ENCODE results near the gene SNX2. TPM values are rescaled to one million over a fixed set of nuclear protein-coding genes. Genes with fewer than 3 reads are reported as not detected.

The SNX2 gene
- total and polyA plus RNA-seq, 4 donors, result 30.9 to 102 (median 72.0) TPM

- ATAC-seq (ENCODE audit: insufficient read depth, low FRiP score) (no peak), DNase-seq (no peak)
- Histone ChIP-seq H3K4me1 (ENCODE audit: control insufficient read depth in 5 of 5, insufficient read depth in 5 of 5, low read length in 5 of 5) (no peaks in the 10 kb centered on the region), H3K4me3 (no peak overlapping the region), H3K36me3 (ENCODE audit: control insufficient read depth in 4 of 4, insufficient read depth in 4 of 4, low read length in 4 of 4) (no peaks in the 10 kb centered on the region), H3K9me3 (ENCODE audit: control insufficient read depth in 4 of 4, insufficient read depth in 3 of 4, low read length in 3 of 4) (peaks cover 0 to 4% (median 0%) of the 10 kb centered on the region in 4 donors), H3K27ac (ENCODE audit: low read depth in 1 of 2, low read length in 1 of 2) (no peak overlapping the region), H3K9ac (ENCODE audit: insufficient read depth in 1 of 2, low read length in 2 of 2) (no peak overlapping the region), H3K27me3 (ENCODE audit: control insufficient read depth in 3 of 3, insufficient read depth in 3 of 3, low read length in 2 of 3) (no peaks in the 10 kb centered on the region)
- TF ChIP-seq, protein P1, sequence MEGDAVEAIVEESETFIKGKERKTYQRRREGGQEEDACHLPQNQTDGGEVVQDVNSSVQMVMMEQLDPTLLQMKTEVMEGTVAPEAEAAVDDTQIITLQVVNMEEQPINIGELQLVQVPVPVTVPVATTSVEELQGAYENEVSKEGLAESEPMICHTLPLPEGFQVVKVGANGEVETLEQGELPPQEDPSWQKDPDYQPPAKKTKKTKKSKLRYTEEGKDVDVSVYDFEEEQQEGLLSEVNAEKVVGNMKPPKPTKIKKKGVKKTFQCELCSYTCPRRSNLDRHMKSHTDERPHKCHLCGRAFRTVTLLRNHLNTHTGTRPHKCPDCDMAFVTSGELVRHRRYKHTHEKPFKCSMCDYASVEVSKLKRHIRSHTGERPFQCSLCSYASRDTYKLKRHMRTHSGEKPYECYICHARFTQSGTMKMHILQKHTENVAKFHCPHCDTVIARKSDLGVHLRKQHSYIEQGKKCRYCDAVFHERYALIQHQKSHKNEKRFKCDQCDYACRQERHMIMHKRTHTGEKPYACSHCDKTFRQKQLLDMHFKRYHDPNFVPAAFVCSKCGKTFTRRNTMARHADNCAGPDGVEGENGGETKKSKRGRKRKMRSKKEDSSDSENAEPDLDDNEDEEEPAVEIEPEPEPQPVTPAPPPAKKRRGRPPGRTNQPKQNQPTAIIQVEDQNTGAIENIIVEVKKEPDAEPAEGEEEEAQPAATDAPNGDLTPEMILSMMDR (IDR thresholded peaks at IDR 0.05; ENCODE audit: control extremely low read depth, extremely low read depth), result no peak
- WGBS, 2 donors, result 94 to 97% methylated on average over 1 of the region's 1 CpG
These were observed 44.4 kb upstream of the SNX2 start for GRCh38 chr5:122730456-122730855.

- TF ChIP-seq, protein P1 (IDR thresholded peaks at IDR 0.05; ENCODE audit: control extremely low read depth, extremely low read depth), result no peak
- no peak overlapping the region for H3K9ac ChIP-seq (ENCODE audit: insufficient read depth in 1 of 2, low read length in 2 of 2)
- H3K27me3 ChIP-seq (ENCODE audit: control insufficient read depth in 3 of 3, insufficient read depth in 3 of 3, low read length in 2 of 3), result no peaks in the 10 kb centered on the region
- H3K9me3 ChIP-seq (ENCODE audit: control insufficient read depth in 4 of 4, insufficient read depth in 3 of 4, low read length in 3 of 4), result peaks cover 0 to 5% (median 0%) of the 10 kb centered on the region in 4 donors
- H3K4me3 ChIP-seq, result no peak overlapping the region
- whole genome bisulfite sequencing, 2 donors, result 53 to 65% methylated on average over 9 of the region's 9 CpGs
- H3K36me3 ChIP-seq (ENCODE audit: control insufficient read depth in 4 of 4, insufficient read depth in 4 of 4, low read length in 4 of 4), result no peaks in the 10 kb centered on the region
- DNase-seq (peak in 2 of 3 donors; percentile 43 to 63), ATAC-seq (ENCODE audit: insufficient read depth, low FRiP score) (no peak)
- no peak overlapping the region for H3K27ac ChIP-seq (ENCODE audit: low read depth in 1 of 2, low read length in 1 of 2)
- peaks cover 0 to 9% (median 0%) of the 10 kb centered on the region in 5 donors for H3K4me1 ChIP-seq (ENCODE audit: control insufficient read depth in 5 of 5, insufficient read depth in 5 of 5, low read length in 5 of 5)
These were observed 38.6 kb upstream of the SNX2 start for GRCh38 chr5:122736086-122736845.

DNA sequence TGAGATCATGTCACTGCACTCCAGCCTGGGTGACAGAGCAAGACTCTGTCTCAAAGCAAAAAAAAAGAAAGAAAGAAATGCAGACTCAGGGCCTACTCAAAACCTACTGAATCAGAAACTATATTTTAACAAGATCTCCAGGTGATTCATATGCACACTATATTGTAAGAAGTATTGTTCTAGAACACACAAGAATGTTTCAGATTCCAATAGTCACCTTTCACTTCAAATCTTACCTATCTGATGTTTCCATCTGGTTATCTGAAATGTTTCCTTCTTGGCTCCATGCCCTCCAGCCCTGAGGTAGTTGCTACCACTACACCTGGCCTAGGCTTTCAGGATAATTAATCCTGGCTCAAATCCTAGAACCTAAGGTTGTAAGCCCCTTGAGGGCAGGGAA is 36.8 kb upstream of the SNX2 start:
- H3K4me1 ChIP-seq (ENCODE audit: control insufficient read depth in 5 of 5, insufficient read depth in 5 of 5, low read length in 5 of 5), result peaks cover 0 to 9% (median 0%) of the 10 kb centered on the region in 5 donors
- H3K27me3 ChIP-seq (ENCODE audit: control insufficient read depth in 3 of 3, insufficient read depth in 3 of 3, low read length in 2 of 3), result no peaks in the 10 kb centered on the region
- no peaks in the 10 kb centered on the region for H3K36me3 ChIP-seq (ENCODE audit: control insufficient read depth in 4 of 4, insufficient read depth in 4 of 4, low read length in 4 of 4)
- TF ChIP-seq, protein P1 (IDR thresholded peaks at IDR 0.05; ENCODE audit: control extremely low read depth, extremely low read depth), result no peak
- peaks cover 0 to 5% (median 0%) of the 10 kb centered on the region in 4 donors for H3K9me3 ChIP-seq (ENCODE audit: control insufficient read depth in 4 of 4, insufficient read depth in 3 of 4, low read length in 3 of 4)
- no peak overlapping the region for H3K27ac ChIP-seq (ENCODE audit: low read depth in 1 of 2, low read length in 1 of 2)
- DNase-seq, result no peak
- H3K4me3 ChIP-seq, result no peak overlapping the region
- H3K9ac ChIP-seq (ENCODE audit: insufficient read depth in 1 of 2, low read length in 2 of 2), result no peak overlapping the region
- no peak for ATAC-seq (ENCODE audit: insufficient read depth, low FRiP score)

Measured in lung (tissue), 12 donors.